Measurements from ENCODE around the gene GABRG3.

The GABRG3 gene

DNA sequence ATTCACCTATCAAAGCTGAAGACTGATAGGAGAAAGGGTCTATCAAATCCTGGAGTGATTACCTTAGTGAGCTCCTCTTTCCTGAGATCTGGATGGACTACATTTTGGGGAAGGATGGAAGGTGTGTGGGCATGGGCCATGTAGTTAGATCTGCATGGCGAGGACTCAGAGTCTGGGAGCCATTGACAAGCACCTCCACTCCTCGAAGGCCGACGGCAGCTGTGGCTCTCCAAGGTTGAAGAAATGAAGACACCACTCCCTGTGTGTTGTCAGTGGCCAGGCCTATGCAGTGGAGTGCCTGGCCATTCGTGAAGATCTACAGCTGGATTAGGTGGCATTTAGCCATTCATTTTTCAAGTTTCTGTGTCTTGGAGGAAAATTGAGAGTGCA lies 509.2 kb downstream of the GABRG3 start:
- ATAC-seq, result no peak

DNA sequence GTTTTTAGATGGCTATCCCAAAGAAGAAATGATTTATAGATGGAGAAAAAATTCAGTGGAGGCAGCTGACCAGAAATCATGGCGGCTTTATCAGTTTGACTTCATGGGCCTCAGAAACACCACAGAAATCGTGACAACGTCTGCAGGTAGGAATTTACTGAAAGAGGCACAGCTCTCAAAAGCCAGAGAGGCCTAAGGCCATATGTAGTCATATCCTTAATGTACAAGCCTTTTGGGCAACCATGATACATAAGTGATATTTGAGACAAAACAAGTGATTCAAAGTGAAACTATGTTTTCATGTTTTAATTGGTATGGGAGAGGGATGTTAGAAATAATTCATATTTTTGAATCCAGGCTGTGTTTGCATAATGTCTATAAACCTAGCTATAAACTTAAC lies 509.7 kb downstream of the GABRG3 start:
- ATAC-seq, result no peak

DNA sequence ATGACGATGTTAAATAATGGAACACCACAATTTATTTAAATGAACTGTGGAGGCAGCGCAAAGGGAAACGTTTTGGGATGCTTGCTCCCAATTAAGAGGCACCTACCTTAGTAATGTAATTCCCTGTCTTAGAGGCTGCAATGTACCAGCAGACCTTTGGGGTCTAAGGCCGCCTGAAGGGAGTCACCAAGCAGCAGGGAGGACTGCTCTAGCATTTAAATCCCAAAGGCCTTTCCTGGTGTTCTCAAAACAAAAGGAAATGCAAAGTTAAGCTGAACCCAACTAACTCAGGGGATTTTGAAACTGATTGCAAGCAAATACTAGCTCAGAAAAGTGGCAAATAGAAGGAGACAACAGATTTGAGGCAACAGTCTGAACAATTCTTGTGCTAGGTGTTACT lies 510.8 kb downstream of the GABRG3 start:
- no peak for ATAC-seq

DNA sequence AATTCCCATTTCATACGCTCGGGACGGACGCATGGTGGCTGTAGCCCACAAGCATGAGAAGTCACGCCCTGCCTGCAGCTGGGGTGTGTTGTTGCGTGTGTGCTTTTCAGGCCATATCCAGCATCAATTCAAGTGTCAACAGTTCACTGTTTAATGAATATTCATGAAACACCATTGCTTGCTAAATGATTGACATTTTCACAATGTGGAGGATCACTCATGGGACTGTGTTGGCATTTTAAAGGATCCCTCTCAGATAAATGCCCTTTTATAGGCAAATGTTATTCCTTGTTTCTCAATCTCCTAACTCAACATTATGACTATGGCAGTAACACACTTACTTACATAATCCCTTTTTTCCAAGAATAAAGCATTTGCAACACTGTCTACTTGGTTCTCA lies 511.3 kb downstream of the GABRG3 start:
- no peak for ATAC-seq

DNA sequence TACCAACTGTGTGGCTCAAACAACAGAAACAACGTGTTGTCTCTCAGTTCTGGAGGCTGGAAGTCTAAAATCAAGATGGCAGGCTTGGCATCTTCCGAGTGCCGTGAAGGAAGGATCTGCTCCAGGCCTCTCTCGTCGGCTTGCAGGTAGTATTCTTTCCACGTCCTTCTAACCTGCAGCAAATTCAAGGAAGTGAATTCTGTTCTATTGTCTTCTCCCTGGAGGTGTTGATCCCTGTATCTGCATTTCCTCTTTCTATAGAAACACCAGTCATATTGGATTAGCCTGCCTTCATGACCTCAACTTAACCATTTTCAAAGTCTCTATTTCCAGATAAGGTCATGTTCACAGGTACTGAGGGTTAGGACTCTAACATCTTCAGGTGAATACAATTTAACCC lies 512.1 kb downstream of the GABRG3 start:
- ATAC-seq, result no peak

DNA sequence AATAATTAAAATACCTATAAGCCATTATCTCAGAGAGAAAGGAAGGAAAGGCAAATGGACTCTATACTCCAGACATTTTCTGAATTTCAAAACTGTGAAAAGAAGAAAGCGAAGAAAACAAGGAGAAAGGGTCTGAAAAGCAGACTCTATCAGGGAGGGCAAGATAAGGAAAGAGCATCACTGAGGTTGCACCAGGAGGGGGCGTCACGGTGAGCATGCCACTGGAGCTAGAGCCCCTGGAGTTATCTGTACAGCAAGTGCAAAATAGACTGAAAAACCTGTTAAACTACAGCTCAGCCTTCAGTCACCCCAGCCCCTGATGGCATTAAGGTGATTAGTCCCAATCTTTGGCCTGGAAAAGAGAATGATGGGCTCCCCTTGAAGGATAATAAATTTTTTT lies 514.3 kb downstream of the GABRG3 start:
- ATAC-seq, result no peak

DNA sequence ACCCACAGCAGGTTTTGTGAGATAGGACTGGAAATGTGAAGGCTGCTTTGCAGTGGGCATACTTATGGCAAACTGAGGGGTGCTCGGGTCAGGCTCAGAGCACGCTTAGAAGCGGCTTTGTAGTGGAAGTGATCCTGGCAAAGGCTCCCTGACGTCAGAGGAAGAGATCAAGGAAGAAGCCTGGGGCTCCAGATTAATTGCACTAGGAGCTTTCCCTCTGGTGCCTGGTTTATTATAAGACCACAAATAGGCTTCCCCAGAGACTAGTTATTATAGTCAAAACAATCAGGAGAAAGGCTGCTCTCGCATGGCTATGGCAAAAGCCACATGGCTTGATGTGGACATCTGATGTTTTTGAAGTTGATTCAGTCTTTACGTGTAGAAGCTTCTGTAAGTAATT lies 515.1 kb downstream of the GABRG3 start:
- ATAC-seq, result no peak

DNA sequence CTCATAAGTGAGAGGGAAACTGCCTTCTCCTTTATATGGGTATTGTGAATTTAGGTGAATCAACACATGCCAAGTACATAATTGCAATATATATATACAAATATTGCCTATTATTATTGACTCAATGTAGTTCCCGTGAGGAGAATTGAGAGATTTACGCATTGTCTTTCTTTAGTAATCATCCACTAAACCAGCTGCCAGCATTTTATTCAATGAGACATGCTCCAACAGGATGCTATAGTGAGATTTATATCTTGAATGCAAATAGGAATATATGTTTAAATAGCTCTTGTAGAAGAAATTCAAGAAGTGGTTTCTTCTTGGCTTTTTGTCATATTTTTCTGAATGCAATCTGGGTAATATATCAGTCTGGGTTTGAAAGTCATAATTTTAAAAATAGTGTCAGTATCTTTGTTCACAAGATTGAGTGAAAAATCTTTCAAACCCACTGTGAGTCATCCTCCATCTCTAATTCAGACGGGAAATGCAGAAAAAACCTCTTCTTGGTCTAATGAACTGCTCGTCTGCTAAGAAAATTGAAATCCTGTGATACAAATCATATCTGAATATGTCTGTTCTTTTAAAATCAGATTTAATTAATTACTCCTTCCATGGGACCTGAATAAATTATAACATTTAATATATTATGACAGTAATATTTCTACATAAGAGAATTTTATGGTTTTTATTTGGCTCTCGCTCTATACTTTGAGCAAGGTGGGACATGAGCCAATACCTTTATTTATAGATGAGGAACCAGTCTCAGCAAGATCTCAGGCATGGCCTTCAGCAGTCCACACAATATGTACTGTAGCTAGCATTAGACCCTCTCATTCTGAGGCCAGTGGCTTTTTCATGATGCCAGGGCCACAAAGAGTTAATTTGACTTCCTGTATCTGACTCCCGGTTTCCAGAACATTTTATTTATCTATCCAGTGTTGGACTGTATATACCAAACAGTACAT lies 516.0 kb downstream of the GABRG3 start:
- ATAC-seq, result no peak

DNA sequence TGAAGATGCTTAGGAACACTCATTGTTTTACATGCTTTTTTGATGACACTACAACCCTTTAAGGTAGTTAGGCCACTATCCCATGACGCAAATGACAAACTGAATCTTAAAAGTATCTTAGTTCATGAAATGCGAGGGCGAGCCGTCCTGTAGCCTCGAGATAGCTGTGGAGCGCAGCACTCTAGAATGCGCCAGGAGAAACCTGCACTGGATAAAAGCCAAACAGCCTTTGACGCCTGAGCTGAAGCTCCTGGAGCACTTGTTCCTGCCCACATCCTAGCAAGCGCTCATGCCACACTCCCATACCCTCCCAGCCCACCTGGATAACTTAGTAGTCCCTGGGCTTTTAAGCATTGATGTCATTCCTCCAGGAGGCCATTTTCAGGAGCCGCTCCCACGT lies 516.9 kb downstream of the GABRG3 start:
- no peak for ATAC-seq

DNA sequence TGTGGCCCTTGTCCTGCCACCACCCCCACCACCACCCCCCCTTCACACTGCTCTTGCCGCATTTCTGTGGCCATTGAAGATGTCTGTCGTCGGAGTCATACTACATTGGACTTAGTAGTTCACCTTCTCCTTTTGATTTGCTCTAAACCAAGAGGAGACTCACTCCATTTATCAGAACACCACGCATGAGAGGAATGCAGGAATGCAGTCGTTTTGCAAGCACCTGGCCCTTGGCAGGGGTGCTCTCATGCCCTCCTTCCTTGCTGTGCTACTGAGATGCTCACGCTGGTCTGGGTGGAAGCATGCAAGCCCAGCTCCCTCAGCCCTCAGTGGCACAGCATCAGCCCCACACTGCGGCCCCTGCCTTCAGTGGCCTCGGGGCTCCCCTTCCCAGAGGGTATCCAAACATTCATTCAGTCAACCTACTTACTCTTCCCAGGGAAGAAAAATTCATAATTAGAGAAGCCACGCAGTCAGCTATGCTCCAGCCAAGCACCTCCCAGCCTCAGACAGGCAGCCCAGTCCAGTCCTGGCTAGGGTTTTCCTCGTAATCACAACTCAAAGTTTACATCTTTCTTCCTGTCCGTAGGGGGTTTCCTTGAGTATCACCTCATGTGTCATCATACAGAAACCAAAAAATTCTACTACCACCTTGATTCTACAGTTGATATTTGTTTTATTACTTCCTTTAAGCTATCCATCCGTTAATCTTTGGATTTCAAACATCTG lies 520.0 kb downstream of the GABRG3 start:
- no peak for ATAC-seq

DNA sequence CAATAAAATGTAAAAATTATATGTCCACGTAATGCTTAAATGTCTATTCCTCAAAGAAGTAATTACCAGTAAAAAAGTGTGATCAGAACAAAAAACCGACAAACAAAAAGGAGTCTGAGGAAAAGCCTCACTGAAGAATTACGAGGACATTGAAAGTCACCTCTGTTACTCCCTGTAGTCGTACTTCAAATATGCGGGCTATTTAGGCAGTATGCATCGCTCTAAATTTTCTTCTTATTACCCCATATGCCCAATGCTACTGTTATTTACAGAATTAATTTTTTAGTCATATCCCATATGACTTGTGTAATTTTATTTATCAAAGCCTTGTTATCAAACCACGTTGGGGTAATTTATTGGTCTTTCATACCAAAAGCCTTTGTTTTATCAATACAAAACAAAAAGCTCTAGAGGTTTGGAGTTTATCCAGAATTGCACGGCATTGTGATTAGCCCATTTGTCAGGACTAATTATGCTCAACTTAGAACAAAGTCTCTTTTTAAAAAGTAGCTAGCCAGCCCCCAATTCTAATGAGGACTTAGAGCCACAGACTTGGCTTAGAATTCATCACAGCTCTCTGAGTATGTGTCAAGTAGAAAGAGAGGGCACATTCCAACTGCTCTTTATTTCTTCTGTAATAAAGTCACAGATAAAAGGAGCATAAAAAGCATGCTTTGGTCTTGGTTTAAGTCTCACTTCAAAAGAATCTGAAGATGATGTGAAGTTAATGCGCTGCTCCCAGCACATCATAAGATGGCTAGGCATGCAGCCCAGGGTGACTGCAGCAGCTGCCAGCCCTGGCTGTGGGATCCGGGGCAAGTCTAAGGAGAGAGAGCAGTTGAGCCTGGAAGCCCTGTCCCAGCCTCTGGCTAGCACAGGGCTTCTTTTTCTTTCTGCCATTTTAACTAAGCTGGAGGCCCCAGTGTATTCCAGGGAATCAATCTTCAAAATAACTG lies 521.0 kb downstream of the GABRG3 start:
- ATAC-seq, result no peak

DNA sequence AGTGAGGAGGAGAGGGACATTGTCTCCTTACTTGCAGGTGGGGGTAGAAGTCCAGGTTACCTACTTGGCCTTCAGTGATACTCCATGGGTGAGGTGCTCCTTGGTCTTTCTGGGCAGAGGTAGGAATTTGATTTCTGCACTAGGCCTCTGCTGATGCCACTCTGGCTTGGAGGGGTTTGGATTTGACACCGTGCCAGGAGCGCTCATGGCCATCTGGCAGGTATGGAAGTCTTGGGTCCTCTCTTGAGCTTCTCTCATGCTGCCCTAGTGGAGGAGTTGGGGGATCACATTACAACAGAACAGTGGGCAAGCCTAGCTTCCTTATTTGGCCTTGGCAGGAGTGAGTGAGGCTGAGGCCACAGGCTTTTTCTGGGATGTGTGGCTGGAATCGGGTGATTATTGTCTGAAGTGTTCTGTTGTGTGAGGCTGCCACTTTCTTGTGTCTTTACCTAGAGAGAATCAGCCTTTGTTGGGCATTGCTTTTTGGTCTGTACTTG lies 525.0 kb downstream of the GABRG3 start:
- no peak for ATAC-seq

DNA sequence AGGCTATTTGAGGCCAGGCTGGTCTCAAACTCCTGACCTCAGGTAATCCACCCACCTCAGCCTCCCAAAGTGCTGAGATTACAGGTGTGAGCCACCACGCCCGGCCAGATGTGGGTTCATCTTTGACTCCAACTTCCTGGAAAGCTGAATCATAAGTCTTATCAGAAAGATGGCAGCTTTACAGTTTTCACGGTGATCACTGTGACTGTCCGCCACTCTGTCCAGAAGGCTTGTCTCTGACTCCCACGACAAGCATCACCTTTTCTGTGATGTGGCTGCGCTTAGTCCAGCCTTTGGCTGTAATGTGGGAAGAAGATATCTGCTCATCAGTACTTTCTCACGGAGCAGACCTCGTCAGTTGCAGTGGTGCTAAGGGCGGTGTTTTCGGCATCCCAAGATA lies 527.7 kb downstream of the GABRG3 start:
- no peak for ATAC-seq

DNA sequence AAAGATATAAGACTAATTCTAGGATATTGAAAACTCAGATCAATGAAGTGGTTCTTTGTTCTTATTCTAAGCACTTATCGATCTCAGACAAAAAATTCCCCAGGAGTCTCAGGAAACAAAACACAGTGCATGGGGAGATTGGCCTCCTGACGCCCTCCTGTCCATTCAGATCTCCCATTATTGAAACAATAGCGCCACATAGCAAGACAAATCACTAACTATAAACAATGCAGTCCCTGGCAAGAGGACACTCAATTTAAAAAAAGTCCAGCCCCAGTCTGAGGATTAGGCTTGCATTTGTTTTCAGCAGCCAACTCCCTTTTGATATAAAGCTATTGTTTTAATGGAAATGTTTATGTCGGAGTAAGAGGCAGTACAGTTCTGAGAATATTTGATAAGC lies 528.2 kb downstream of the GABRG3 start:
- ATAC-seq, result no peak

DNA sequence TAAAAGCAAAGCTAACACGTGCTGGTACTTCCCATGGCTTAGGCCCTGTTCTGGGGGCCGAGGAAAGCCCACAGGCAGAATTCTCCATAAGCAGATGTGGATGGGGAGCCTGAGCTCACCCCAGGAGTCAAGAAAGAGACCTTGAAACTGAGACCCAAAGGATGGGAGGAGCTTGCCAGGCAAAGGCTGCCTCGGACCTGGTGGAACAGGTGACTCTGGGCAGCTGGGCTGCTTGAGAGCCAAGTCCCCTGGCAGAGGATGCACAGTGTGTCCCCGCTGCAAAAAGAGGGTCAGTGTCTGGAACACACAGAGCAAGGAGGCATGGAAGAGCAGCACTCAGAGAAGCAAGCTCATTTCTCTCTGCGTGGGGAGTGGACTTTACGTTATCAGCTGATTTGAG lies 528.7 kb downstream of the GABRG3 start:
- ATAC-seq, result no peak

DNA sequence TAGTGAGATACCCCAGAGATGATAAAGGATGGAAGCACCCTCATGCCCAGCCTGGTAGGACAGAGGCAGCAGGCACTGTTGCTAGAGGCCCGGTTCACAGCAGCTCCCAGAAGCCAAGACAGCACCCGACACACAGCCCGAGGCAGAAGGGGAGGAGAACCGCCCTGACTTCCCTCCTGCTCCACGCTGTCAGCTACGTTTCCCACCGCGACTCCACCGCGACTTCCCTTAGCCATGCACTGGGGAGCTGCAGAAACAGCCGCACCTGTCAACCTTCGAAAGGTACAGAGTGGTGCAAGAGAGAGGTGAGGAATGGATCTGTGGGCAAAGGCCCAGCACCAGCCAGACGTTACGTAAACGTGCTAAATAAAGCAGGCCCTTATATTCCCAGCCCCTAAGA lies 529.2 kb downstream of the GABRG3 start:
- no peak for ATAC-seq

DNA sequence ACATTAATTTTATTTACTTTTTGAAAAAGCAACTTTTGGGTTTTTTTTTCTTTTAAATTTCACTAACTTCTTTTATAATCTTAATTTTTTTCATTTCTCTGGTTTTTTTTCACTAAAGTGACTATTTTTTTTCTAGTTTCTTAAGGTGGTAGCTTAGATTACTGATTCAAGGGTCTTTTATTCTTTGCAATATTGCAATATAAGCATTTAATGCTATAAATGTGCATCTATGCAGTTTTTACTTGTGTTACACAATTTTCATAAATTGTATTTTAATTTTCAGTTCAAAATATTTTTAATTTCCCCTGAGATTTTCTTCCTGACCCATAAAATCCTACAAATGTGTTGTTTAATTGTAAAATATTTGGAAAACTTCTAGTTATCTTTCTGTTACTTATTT lies 535.8 kb downstream of the GABRG3 start:
- ATAC-seq, result no peak

DNA sequence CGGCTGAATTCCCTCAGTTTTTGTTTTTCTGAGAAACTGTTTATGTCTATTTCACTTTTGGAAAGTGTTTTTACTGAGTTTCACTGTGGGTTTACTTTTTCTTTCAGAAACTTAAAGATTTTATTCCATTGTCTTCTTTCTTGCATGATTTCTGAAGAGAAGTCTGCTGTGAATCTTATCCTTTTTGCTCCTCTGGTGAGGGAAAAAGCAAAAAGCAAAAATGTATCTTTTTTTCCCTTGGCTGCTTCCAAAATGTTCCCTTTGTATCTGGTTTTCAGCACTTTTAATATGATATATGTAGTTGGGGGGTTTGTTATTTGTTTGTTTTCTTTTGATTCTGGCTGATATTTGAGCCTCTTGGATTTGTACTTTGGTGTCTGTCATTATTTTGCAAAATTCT lies 538.0 kb downstream of the GABRG3 start:
- no peak for ATAC-seq

DNA sequence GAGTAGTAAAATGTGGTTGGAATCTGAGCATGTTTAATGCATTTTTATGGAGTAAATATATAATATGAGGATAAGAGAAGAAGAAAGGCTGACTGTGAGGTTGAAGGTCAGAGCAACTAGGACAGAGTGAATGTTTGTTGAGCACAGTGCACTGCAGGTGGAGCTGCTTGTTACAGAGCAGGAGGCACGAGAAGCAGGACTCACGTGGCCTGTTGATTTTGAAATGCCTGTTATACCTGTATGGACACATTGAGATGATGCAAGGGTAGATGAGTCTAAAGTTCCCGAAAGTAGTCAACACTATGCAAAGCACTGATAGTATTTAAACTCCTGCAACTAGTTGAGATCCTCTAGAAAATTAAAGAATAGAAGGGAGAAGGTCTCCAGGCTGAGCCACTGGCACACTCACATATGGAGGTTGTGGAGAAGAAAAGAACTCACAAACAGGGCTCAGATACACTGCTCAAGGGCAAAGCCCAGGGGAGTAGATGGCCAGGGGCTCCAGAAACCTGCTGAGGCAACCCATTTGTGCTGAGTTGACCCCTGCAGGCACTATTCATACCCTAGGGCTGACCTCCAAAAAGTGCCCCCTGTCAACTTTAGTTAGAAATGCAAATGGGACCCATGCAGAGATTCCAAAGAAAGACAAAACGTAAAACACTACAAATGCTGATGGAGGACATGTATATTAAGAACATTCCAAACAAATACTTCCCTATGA lies 541.5 kb downstream of the GABRG3 start:
- no peak for ATAC-seq

DNA sequence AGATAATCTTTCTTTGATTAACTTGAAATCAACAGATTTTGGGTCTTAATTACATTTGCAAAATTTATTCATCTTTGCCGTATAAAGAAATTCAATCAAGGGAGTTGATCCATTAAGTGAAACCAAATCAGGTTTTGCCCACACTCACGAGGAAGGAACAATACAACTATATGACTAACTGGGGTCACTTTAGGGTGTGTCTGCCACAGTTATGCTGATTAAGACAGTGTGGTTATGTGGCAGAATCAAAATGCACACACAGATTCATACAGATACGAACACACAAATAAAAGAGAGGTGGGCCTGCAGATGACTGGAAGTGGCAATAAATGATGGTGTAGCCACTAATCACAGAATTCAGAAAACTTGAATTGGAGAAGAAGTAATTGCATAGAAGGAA lies 543.5 kb downstream of the GABRG3 start:
- no peak for ATAC-seq

DNA sequence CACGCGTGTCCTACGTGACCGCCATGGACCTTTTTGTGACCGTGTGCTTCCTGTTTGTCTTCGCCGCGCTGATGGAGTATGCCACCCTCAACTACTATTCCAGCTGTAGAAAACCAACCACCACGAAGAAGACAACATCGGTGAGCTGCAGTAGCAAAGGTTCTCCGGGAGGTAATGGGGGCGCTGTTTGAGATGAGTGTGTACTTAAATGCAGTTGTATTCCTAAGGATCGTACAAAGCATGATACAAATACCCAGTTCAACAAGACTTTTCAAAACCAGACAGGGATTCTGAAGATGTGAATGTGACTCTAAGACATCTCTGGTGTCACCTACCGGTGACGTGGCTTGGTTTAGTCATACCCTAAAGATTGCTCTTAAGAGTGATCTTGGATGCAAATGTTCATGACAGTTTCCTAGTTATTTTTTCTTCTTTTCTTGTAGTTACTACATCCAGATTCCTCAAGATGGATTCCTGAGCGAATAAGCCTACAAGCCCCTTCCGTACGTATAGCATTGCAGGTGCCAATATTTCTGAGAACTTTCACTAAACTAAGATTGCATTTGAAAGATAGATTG lies 556.6 kb downstream of the GABRG3 start:
- ATAC-seq, result no peak

DNA sequence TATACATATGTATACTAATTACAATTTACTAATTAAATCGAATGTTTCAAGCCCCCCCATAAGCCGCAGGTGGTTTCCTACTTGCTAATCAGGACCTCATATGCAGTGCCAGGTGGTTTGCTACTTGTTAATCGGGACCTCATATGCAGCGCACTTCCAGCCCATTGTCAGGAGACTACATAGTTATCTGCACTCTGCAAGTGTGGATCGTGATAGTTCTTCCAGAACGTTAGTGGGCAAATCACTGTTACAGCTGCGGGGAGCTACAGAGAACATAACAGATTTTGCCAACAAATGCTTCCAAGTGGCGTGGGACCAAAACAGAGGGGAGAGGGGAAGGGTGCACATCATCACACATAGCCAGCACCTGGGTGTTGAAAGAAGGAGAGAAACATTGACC lies 558.4 kb downstream of the GABRG3 start:
- no peak for ATAC-seq

Measured in activated CD4-positive, CD25-positive, alpha-beta regulatory T cell treated with anti-CD3 and anti-CD28 coated beads, Interleukin-2, amount 50 U/mL, for 24 hours (primary cell).